ENCODE measurements around the gene ASAH2.
"Not testable (repeated sequence)": the region's sequence is repeated elsewhere in the genome, so short reads cannot be mapped to it uniquely, and the experiment has no call there.

Gene ASAH2

GRCh38 chr10:50251394-50251793 is at the start of gene ASAH2:
TSS of gene ASAH2 (minus strand) at chr10:50251516. CDS start at chr10:50248610, 2,906 bp downstream.
- no peak for DNase-seq

- DNase-seq = no peak
Measured at GRCh38 chr10:50299948-50300669, 48.8 kb upstream of the ASAH2 start.

- no peak for DNase-seq
Measured at GRCh38 chr10:50295367-50295766, 44.1 kb upstream of the ASAH2 start.

- DNase-seq = no peak
Measured at GRCh38 chr10:50294582-50294981, 43.3 kb upstream of the ASAH2 start.

GRCh38 chr10:50293513-50294313 is 42.4 kb upstream of the ASAH2 start:
- DNase-seq = no peak

- DNase-seq = no peak
Measured at GRCh38 chr10:50291261-50291850, 40.0 kb upstream of the ASAH2 start.

GRCh38 chr10:50289196-50289595 is 37.9 kb upstream of the ASAH2 start:
- no peak for DNase-seq

- no peak for DNase-seq
Measured at GRCh38 chr10:50286996-50287803, 35.9 kb upstream of the ASAH2 start.

GRCh38 chr10:50286517-50286916 is 35.2 kb upstream of the ASAH2 start:
- DNase-seq = no peak

GRCh38 chr10:50281967-50282522 is 30.7 kb upstream of the ASAH2 start:
- no peak for DNase-seq

GRCh38 chr10:50281210-50281966 is 30.1 kb upstream of the ASAH2 start:
- DNase-seq = no peak

- DNase-seq = no peak
Measured at GRCh38 chr10:50280049-50280841, 28.9 kb upstream of the ASAH2 start.

- no peak for DNase-seq
Measured at GRCh38 chr10:50279489-50279888, 28.2 kb upstream of the ASAH2 start.

- peak; percentile 15 for DNase-seq
Measured at GRCh38 chr10:50275650-50276235, 24.4 kb upstream of the ASAH2 start.

GRCh38 chr10:50272531-50272930 is 21.2 kb upstream of the ASAH2 start:
- no peak for DNase-seq

GRCh38 chr10:50271564-50272250 is 20.4 kb upstream of the ASAH2 start:
- DNase-seq = no peak

- DNase-seq = not testable (repeated sequence)
Measured at GRCh38 chr10:50267877-50268276, 16.6 kb upstream of the ASAH2 start.

- DNase-seq = not testable (repeated sequence)
Measured at GRCh38 chr10:50262625-50263024, 11.3 kb upstream of the ASAH2 start.

- DNase-seq = no peak
Measured at GRCh38 chr10:50260791-50261281, 9.5 kb upstream of the ASAH2 start.

- DNase-seq = no peak
Measured at GRCh38 chr10:50254479-50254878, 3.2 kb upstream of the ASAH2 start.

Data from activated CD4-positive, alpha-beta T cell treated with anti-CD3 and anti-CD28 coated beads, Interleukin-2, amount 50 U/mL, for 1 hour (primary cell).